Measurements from ENCODE around the gene ATP6AP2. TPM values are rescaled to one million over a fixed set of nuclear protein-coding genes. Genes with fewer than 3 reads are reported as not detected.

ATP6AP2 gene
- total RNA-seq, 1 experiment from 2014 or later = 67.5 TPM

- Histone ChIP-seq H3K9me3 (ENCODE audit: control insufficient read depth, low read depth, low read length) (no peaks in the 10 kb centered on the region), H3K23me2 (ENCODE audit: insufficient read length, low read depth, low read length, poor library complexity, severe bottlenecking) (no peaks in the 10 kb centered on the region), H3K27me3 (ENCODE audit: insufficient read depth, low read length) (no peaks in the 10 kb centered on the region), H3T11ph (ENCODE audit: low read length) (no peak overlapping the region), H3K18ac (ENCODE audit: insufficient read length, low read depth, low read length) (no peak overlapping the region), H3K27ac (ENCODE audit: insufficient read length, low read depth, low read length) (no peak overlapping the region), H2BK5ac (ENCODE audit: insufficient read length, low read length) (no peak overlapping the region), H3K4me1 (ENCODE audit: insufficient read depth, low read length) (no peaks in the 10 kb centered on the region), H4K8ac (replicated peaks; ENCODE audit: insufficient read length, low read depth, low read length) (no peak overlapping the region), H3K4ac (ENCODE audit: low read depth, low read length) (no peak overlapping the region), H4K5ac (ENCODE audit: insufficient read length, low read depth, low read length) (no peak overlapping the region), H2AK5ac (ENCODE audit: insufficient read length, low read length) (no peak overlapping the region), H2BK12ac (ENCODE audit: insufficient read length, low read depth, low read length) (no peak overlapping the region), H4K91ac (ENCODE audit: insufficient read length, low read depth, low read length) (no peak overlapping the region), H2AFZ (ENCODE audit: low read length) (no peak overlapping the region), H2BK15ac (ENCODE audit: low read depth, low read length) (no peak overlapping the region), H3K4me2 (ENCODE audit: insufficient read depth, insufficient read length, low read length) (no peak overlapping the region), H3K56ac (ENCODE audit: insufficient read length, low read depth, low read length) (no peak overlapping the region), H4K20me1 (ENCODE audit: control insufficient read depth, insufficient read depth, insufficient read length) (no peaks in the 10 kb centered on the region), H3K79me2 (ENCODE audit: insufficient read depth, low read length) (no peaks in the 10 kb centered on the region), H3K79me1 (ENCODE audit: insufficient read depth, low read depth, low read length, poor library complexity, severe bottlenecking) (no peaks in the 10 kb centered on the region), H2BK120ac (ENCODE audit: low read depth, low read length, poor library complexity, severe bottlenecking) (no peak overlapping the region), H3K9ac (ENCODE audit: extremely low read depth, insufficient read length, low read length) (no peak overlapping the region), H3K23ac (ENCODE audit: insufficient read length, low read depth, low read length) (no peak overlapping the region), H3K14ac (ENCODE audit: insufficient read depth, low read length) (no peak overlapping the region), H2BK20ac (ENCODE audit: low read depth, low read length, poor library complexity, severe bottlenecking) (no peak overlapping the region)
- Mint-ChIP-seq H3K4me3 (no peak overlapping the region), H3K27ac (no peak overlapping the region; a peak in 1 of 7 replicates), H3K4me1 (peaks cover 0 to 2% of the 10 kb centered on the region in 2 experiments; a peak in 1 of 4 replicates), H3K9me3 (peaks cover 55 to 64% of the 10 kb centered on the region in 2 experiments), H3K36me3 (ENCODE audit: insufficient read depth in 1 of 3, low read depth in 3 of 3) (no peaks in the 10 kb centered on the region; a peak in 1 of 7 replicates), H3K27me3 (ENCODE audit: low read depth) (no peaks in the 10 kb centered on the region; the same call in 1 of the 2 replicates)
- no peak for TF ChIP-seq CTCF (conservative IDR thresholded peaks at IDR 0.05)
- WGBS (ENCODE audit: extremely low coverage, insufficient read length, low lambda C conversion rate) = no CpG with 5 or more reads among the region's 4 CpGs
- DNase-seq = no peak
These were observed 22.2 kb upstream of the ATP6AP2 start for GRCh38 chrX:40558590-40558989.
